Small intestine (tissue), 7 donors: Measurements from ENCODE around the gene TUBA4A. TPM values are rescaled to one million over a fixed set of nuclear protein-coding genes. Genes with fewer than 3 reads are reported as not detected.

Experiments used
- DNase-seq, 2 donors: peaks; one replicate each; pipeline versions ENCODE4 v3.0.0 to v3.0.0-alpha.2; 2013
- FAIRE-seq: peaks from 2 replicates; lab custom pipeline; 2012; peaks lifted over from hg19 to GRCh38; lab: Jason Lieb, UNC
- H3K27ac ChIP-seq, 3 donors: one replicate each; pipeline ENCODE4 v1.5.1; 2013; ENCODE audit warnings: low read length in 2 of 3, mild to moderate bottlenecking in 2 of 3, control low read depth in 1 of 3, inconsistent platforms in 1 of 3, low read depth in 1 of 3, moderate library complexity in 1 of 3
- H3K27me3 ChIP-seq, 3 donors: one replicate each; pipeline ENCODE4 v1.6.1; 2013; ENCODE audit warnings: low read length in 3 of 3, inconsistent platforms in 1 of 3; ENCODE audit not compliant: control insufficient read depth in 3 of 3, insufficient read depth in 3 of 3
- H3K36me3 ChIP-seq, 3 donors: one replicate each; pipeline ENCODE4 v1.6.1; 2013; ENCODE audit warnings: low read length in 3 of 3, inconsistent platforms in 1 of 3, low read depth in 1 of 3, mild to moderate bottlenecking in 1 of 3, moderate library complexity in 1 of 3; ENCODE audit not compliant: control insufficient read depth in 3 of 3, insufficient read depth in 2 of 3
- H3K4me1 ChIP-seq, 3 donors: one replicate each; pipeline ENCODE4 v1.6.1; 2013; ENCODE audit warnings: low read length in 2 of 3, inconsistent platforms in 1 of 3, low read depth in 1 of 3, mild to moderate bottlenecking in 1 of 3, moderate library complexity in 1 of 3; ENCODE audit not compliant: control insufficient read depth in 3 of 3, insufficient read depth in 2 of 3
- H3K4me3 ChIP-seq, 3 donors: one replicate each; pipeline ENCODE4 v1.5.1; 2013; ENCODE audit warnings: low read length in 3 of 3, control low read depth in 1 of 3, inconsistent platforms in 1 of 3, low read depth in 1 of 3, mild to moderate bottlenecking in 1 of 3, moderate library complexity in 1 of 3
- H3K9me3 ChIP-seq, 2 donors: one replicate each; pipeline ENCODE4 v1.6.1; 2013; ENCODE audit warnings: low read depth in 1 of 2, low read length in 1 of 2; ENCODE audit not compliant: control insufficient read depth in 2 of 2, insufficient read depth in 1 of 2
- WGBS, 3 donors: extraction: QIAGEN DNeasy Blood & Tissue Kit; methylation state at CpG; one replicate each; pipeline ENCODE4 v1.1.7; 2013; 5-methylcytosine and 5-hydroxymethylcytosine counted together
- polyA plus RNA-seq, 4 donors: library from polyadenylated mRNA; stranded (reverse) in 3 of 4; unstranded in 1 of 4; fragments of 200-250 nt in 3 of 4; fragments of 120-200 nt in 1 of 4; gene quantifications; one replicate each; pipeline versions ENCODE4 v1.2.1 to v1.2.3, GENCODE V29; 2013
- donor health status: healthy with polysubstance abuse.
- donor health status: control.
- donor health status: control.
- donor health status: Bipolar disorder and iron deficiency.
- donor health status: healthy.

Gene TUBA4A
- polyA plus RNA-seq, 4 donors: 42.1 to 62.0 (median 49.8) TPM

DNA sequence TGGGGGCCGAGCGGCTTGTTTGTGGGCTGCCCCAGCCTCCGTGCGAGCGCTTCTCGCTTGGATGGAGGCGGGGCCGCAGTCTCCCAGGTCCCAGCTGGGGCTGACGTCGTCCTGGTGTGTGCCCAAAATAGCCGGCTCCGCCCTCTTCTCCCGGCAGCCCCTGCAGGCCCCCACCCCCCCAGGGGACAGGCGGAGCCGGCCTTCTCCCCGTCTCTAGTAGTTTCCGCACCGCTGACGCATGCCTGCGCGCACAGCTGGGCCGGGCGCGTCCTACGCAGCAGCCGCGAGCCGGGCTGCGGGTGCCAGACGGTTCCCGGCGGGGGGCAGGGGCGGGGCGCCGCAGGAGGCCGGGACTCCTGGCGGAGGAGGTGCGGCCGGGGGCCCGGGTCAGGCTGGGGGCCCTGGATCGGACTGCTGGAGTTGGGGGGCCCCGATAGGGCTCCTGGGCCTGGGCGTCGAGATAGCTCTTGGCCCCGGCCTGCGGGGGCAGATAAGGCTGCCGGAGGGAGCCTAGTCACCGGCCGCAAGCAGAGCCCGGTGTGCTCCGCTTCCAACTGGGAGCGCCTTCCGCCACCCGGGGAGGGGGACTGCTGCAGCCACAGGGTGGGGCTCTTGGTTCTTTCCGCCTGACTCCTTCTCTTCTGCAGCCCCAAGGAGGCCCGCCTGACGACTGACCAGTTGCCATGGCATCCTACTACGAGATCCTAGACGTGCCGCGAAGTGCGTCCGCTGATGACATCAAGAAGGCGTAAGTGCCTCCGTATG, 25.6 kb upstream of the TUBA4A start, which contains the start of gene DNAJB2:
Gene DNAJB2 (plus strand): TSS at position 216 of the 765 bp plus-strand sequence. CDS start 468 bp downstream, at position 684.
- no peak for FAIRE-seq
- 0 to 1% (median 0%) methylated on average over 43 to 65 of the region's 65 CpGs for WGBS, 3 donors
- no peaks in the 10 kb centered on the region for H3K27me3 ChIP-seq
- no peaks in the 10 kb centered on the region for H3K9me3 ChIP-seq
- H3K27ac ChIP-seq: peak within 1 kb of the TSS; percentile 88 to 97 (median 89)
- peaks cover 4 to 40% (median 7%) of the 10 kb centered on the region in 3 donors for H3K36me3 ChIP-seq
- H3K4me3 ChIP-seq: peak within 1 kb of the TSS; percentile 50 to 74 (median 60)
- peak; percentile 98 for DNase-seq
- peaks cover 0 to 33% (median 6%) of the 10 kb centered on the region in 3 donors for H3K4me1 ChIP-seq

GRCh38 chr2:219278655-219279150, 25.0 kb upstream of the TUBA4A start:
- FAIRE-seq (no peak), DNase-seq (no peak)
- Histone ChIP-seq H3K36me3 (peaks cover 2 to 33% (median 7%) of the 10 kb centered on the region in 3 donors), H3K4me1 (peaks cover 0 to 33% (median 6%) of the 10 kb centered on the region in 3 donors), H3K27ac (peak overlapping the region; percentile 88 to 97 (median 89)), H3K27me3 (no peaks in the 10 kb centered on the region), H3K4me3 (peak overlapping the region in 2 of 3 donors; percentile 28 to 50), H3K9me3 (no peaks in the 10 kb centered on the region)
- 12 to 14% (median 12%) methylated on average over 9 of the region's 9 CpGs for WGBS, 3 donors

DNA sequence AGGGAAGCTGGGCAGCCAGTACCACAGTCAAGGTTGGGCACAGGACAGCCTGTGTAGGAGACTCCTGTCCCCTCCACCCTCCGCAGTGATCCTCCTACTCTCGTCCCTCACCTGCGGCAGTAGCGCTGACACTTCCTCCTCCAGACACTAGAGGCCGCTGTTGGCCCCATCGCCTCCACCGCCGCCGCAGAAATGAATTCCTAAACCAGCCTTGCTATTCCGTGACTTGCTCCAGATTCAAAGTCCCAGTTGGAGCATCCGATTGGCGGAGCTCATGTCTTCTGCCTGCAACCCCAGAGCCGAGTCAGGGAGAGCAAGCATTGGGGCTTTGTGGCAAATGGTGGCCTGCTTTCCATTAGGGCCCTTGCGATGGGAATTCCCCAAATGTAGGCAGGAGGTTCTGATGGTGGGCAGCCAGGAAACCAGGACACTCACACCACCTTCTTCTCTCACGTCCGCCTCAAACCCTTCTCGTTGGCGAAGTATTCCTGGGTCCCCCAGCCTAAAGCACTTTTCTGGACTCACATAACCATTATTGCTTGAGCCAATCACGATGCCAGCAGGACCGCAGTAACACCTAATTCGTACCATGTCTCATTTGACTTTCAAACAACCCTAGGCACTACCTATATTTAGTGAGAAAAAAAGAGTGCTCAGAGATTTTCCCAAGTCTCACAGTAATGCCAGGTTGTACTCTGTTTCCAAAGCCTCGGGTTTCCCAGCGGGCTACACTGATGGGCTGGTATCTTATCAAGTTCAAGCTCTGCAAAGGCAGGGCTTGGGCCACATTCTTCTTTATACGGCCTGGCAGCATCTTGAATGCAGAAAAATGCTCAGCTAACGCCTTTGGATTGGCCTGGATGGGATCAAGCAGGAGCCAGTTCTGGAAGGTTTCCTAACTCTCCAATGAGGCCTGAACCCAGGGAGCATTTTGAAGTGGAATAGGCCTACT, 24.3 kb upstream of the TUBA4A start:
- peak overlapping the region in 1 of 3 donors; percentile 50 for H3K4me3 ChIP-seq
- peak overlapping the region; percentile 88 to 97 (median 89) for H3K27ac ChIP-seq
- peaks cover 0 to 26% (median 5%) of the 10 kb centered on the region in 3 donors for H3K36me3 ChIP-seq
- no peaks in the 10 kb centered on the region for H3K27me3 ChIP-seq
- WGBS, 3 donors: 25 to 30% (median 25%) methylated on average over 25 of the region's 25 CpGs
- DNase-seq (peak; percentile 83 to 90), FAIRE-seq (no peak)
- H3K4me1 ChIP-seq: peaks cover 0 to 33% (median 6%) of the 10 kb centered on the region in 3 donors
- H3K9me3 ChIP-seq: no peaks in the 10 kb centered on the region

DNA sequence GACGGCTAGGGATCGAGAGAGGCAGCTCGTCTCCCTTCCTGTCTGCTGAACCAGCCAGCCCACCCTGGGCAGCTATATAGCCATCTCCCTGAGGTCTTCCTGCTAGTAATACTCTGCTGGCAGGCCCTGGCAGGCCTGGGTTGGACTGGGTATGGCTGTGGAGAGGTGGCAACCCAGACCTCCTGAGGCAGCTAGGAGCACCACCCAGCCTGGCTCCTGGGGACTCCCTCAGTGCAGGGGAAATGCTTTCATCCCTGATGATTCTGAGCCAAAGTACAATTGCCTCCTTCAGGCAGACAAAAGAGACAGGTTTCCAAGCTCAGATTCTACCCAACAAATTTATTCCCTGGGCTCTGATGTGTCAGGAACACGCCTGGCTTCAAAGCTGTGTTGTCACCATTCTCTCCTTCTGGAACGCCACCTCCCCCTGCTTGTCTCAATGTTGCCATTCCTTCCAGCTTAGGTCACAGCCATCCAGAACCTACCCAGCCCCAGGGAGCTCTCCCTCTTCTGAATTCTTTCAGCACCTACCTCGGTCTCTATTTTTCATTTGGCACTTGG, 20.7 kb upstream of the TUBA4A start:
- H3K27ac ChIP-seq: no peak overlapping the region
- DNase-seq: peak in 1 of 2 donors; percentile 32
- no peak overlapping the region for H3K4me3 ChIP-seq
- no peaks in the 10 kb centered on the region for H3K9me3 ChIP-seq
- H3K4me1 ChIP-seq: peaks cover 0 to 24% (median 6%) of the 10 kb centered on the region in 3 donors
- no peak for FAIRE-seq
- no peaks in the 10 kb centered on the region for H3K36me3 ChIP-seq
- WGBS, 3 donors: 60 to 81% (median 70%) methylated on average over 6 of the region's 6 CpGs
- H3K27me3 ChIP-seq: no peaks in the 10 kb centered on the region

- Histone ChIP-seq H3K27ac (no peak overlapping the region), H3K27me3 (no peaks in the 10 kb centered on the region), H3K9me3 (no peaks in the 10 kb centered on the region), H3K4me3 (no peak overlapping the region), H3K4me1 (peaks cover 0 to 27% (median 6%) of the 10 kb centered on the region in 3 donors), H3K36me3 (no peaks in the 10 kb centered on the region)
- DNase-seq (no peak), FAIRE-seq (no peak)
- 67 to 88% (median 81%) methylated on average over 3 of the region's 3 CpGs for WGBS, 3 donors
These were observed 20.2 kb upstream of the TUBA4A start for GRCh38 chr2:219273937-219274336.

GRCh38 chr2:219272995-219273394, 19.3 kb upstream of the TUBA4A start:
- no peaks in the 10 kb centered on the region for H3K27me3 ChIP-seq
- H3K36me3 ChIP-seq: no peaks in the 10 kb centered on the region
- no peak overlapping the region for H3K27ac ChIP-seq
- DNase-seq: peak in 1 of 2 donors; percentile 30
- no peaks in the 10 kb centered on the region for H3K9me3 ChIP-seq
- FAIRE-seq: no peak
- 59 to 77% (median 68%) methylated on average over 2 of the region's 2 CpGs for WGBS, 3 donors
- H3K4me1 ChIP-seq: peaks cover 0 to 20% (median 2%) of the 10 kb centered on the region in 3 donors
- no peak overlapping the region for H3K4me3 ChIP-seq

- no peak overlapping the region for H3K4me3 ChIP-seq
These were observed 18.6 kb upstream of the TUBA4A start for GRCh38 chr2:219272356-219272755.

More at GRCh38 chr2:219272356-219272755, 18.6 kb upstream of the TUBA4A start:
- no peak overlapping the region for H3K27ac ChIP-seq
- no peaks in the 10 kb centered on the region for H3K9me3 ChIP-seq
- FAIRE-seq (no peak), DNase-seq (no peak)
- H3K4me1 ChIP-seq: peaks cover 0 to 14% (median 0%) of the 10 kb centered on the region in 3 donors
- no peaks in the 10 kb centered on the region for H3K27me3 ChIP-seq
- no peaks in the 10 kb centered on the region for H3K36me3 ChIP-seq
- 84% methylated on average over 4 of the region's 4 CpGs for WGBS, 3 donors
